G401 (cell line): ENCODE data around the gene DIP2B. TPM values are rescaled to one million over a fixed set of nuclear protein-coding genes. Genes with fewer than 3 reads are reported as not detected.
"Not testable (repeated sequence)": the region's sequence is repeated elsewhere in the genome, so short reads cannot be mapped to it uniquely, and the experiment has no call there.

Experiments
- DNase-seq: peaks from one replicate; pipeline ENCODE4 v3.0.0-alpha.2; 2015; ENCODE audit warnings: low spot score
- in situ Hi-C: cut with HindIII; loops from 2 replicates; pipeline ENCODE4 v1.10.0; 2016; ENCODE audit warnings: low sequenced_read_pairs, mixed read lengths
- total RNA-seq: library from RNA; depleted of rRNA; stranded (reverse); fragments of >200 nt; shearing (Covaris generic); gene quantifications from 2 replicates; pipeline ENCODE4 v1.2.3, GENCODE V29; 2014

DIP2B gene
- total RNA-seq, 1 experiment from 2014 or later: 10.2 TPM

DNA sequence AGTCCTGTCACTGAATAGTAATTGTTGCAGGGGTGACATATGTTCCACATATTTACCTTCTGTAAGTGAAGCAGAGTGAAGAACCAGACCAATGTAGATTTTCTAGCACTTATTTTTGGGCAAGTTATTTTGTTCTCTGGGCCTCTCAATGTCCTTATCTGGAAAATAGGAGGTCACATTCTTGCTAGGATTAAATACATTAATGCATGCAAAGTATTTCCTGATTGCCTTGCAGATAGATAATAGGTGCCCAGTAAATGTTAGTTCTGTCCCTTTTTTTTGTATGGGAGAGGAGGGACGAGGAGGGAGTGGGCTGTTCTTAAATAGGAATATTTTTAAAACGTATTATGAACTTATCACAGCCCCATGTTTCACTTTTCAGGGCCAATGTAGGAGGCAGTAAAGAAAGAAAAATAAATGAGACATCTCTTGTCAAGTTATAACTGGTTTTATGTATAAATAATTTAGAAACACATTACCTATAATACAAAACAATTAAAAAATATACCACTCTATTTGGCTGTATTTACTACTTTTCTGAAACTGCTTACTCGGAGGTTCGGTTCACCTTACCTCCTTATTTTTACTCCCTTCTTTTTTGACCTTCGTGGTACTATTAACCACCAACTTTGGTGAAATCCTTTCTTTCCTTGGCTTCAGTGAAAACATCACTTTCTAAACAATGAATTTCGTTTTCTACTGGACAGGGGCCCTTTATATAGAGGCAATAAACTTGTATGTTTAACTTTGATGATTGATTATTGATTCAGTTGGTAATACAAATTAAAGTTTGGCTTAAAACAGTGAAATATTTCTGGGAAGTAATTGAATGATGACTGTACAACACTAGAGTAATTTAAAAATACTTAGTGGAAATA lies 41.9 kb downstream of the DIP2B start:
- no peak for DNase-seq
- in situ Hi-C loops: no loop called here

GRCh38 chr12:50547742-50548141 lies 43.0 kb downstream of the DIP2B start:
- in situ Hi-C loops: no loop called here
- DNase-seq: no peak

DNA sequence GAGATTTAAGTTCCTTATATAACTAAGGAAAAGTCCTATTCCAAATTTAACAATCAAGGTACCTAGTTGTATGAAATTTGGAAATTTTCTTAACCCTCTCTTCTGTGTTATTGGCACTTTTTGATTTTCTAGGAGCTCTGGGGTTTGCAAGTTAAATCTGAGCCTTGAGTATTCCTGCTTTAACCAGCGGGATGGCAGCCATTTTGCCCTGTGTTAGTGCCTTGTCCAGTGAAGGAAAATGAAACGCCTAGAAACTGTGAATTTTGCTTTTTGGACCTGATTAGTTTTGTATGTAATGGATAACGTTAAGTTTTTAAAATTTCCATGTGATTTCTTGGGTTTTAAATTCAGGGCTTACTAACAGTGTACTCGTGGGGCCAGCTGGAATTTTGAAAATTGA lies 45.1 kb downstream of the DIP2B start:
- no peak for DNase-seq
- in situ Hi-C loops: no loop called here

- in situ Hi-C loops: no loop called here
- DNase-seq: no peak
Observed at GRCh38 chr12:50550530-50551223, 45.9 kb downstream of the DIP2B start.

DNA sequence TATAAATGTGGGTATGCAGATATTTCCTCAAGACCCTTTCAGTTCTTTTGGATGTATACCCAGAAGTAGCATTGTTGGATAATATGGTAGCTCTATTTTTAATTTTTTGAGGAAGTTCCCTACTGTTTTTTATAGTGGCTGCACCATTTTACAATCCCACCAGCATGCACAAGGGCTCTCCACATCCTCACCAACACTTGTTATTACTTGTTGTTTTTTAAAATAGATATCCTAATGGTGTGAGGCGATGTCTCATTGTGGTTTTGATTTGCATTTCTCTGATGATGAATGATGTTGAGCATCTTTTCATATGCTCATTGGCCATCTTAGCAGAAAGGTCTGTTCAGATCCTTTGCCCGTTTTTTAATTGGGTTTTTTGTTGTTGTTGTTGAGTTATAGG lies 47.1 kb downstream of the DIP2B start:
- in situ Hi-C loops: no loop called here
- DNase-seq: no peak

- in situ Hi-C loops: no loop called here
Observed at GRCh38 chr12:50554651-50555050, 49.9 kb downstream of the DIP2B start.

DNA sequence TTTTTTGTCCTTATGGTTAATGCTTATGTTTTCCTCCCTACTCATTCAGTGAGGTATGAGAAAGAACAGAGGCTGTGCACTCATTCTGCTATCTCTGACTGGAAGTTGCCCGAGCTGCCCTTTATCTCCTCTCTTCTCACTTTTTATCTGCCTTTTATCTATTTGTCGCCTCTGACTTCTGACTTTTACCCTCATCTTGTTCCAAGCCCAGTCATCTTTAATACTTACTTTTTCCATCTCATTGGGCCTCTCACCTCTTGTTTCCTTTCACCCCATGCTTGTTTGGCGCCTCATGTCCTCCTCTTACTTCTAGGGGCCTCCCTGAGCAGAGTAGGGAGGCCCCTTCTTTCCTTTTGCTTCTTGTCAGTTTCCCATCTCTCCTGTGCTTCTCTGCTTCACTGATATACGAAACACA lies 50.7 kb downstream of the DIP2B start:
- in situ Hi-C loops: no loop called here
- DNase-seq: no peak

More at GRCh38 chr12:50554651-50555050, 49.9 kb downstream of the DIP2B start:
- DNase-seq: no peak

DNA sequence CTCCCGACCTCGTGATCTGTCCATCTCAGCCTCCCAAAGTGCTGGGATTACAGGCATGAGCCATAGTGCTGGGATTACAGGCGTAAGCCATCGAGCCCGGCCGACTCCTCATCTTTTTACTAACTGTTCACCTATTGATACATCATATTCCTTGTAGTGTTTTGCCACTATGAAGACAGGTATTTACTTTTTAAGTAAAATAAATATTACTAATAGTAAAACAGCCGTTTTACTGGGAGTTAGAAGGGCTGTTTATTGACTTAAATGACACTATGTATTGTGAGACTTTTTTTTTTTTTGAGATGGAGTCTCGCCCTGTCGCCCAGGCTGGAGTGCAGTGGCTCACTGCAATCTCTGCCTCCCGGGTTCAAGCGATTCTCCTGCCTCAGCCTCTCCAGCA lies 51.5 kb downstream of the DIP2B start:
- in situ Hi-C loops: no loop called here
- DNase-seq: no peak

- in situ Hi-C loops, DNase-seq: not testable (repeated sequence)
Observed at GRCh38 chr12:50556796-50557195, 52.0 kb downstream of the DIP2B start.

- DNase-seq: no peak
- in situ Hi-C loops: no loop called here
Observed at GRCh38 chr12:50557421-50557820, 52.6 kb downstream of the DIP2B start.

- no peak for DNase-seq
- in situ Hi-C loops: no loop called here
Observed at GRCh38 chr12:50558970-50559369, 54.2 kb downstream of the DIP2B start.

DNA sequence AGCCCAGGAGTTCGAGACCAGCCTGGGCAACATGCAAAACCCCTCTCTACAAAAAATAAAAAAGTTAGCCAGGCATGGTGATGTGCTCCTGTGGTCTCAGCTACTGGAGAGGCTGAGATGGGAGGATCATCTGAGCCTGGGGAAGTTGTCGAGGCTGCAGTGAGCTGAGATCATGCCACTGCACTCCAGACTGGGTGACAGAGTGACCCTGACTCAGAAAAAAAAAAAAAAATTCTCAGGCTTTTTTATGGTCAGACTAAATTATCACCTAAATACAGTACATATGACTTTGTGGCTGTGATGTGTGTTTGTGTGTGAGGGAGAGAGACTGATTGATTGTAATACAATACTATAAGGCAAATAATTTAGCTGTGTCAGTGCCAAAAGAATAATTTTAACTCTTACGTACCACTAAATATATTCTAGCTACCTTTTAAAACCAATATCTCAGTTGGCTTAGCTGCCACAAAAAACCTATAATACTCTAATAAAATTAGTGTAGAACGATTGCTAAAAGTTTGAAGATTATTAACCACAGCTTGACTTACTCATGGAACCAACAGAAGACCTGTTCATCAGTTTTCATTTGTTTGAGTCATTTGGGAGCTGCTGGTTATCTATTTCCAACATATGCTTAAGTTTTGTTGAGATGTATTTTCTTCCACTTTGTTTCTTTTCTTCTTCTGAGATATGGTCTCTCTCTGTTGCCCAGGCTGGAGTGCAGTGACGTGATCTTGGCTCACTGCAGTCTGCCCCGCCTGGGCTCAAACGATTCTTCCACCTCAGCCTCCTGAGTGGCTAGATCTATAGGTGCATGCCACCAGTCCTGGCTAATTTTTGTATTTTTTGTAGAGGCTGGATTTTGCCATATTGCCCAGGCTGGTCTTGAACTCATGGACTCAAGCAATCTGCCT lies 58.0 kb downstream of the DIP2B start:
- in situ Hi-C loops: no loop called here
- no peak for DNase-seq

- no peak for DNase-seq
- in situ Hi-C loops: no loop called here
Observed at GRCh38 chr12:50563434-50563787, 58.6 kb downstream of the DIP2B start.

DNA sequence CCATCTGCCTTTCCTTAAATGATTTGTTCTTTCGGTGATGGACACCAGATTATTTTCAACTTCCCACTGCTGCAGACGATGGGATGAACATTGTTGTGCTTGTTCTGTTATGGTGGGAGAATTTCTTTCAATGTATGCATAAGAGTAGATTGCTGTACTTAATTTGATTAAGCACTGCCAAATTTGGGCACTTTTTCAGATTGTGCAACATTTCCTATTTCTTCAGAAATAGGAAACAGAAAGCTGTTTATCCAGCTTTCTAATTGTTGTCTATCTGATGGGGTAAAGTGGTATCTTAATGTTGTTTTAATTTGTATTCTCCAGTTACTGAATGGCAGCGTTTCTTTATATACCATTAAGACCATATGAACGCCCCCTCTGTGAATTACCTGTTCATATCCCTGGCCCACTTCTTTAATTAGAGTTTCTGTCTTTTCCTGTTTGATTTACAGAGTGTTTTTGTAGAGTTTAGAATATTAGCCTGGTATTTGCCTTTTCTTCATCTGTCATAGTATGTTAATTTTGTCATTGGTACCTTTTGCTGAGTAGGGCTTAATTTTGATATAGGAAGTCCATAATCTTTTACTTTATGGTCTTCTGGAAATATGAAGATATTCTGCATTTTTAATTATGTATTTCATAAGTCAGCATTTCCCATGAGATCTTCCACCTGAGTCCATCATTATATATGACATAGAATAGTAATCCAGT lies 59.6 kb downstream of the DIP2B start:
- in situ Hi-C loops: no loop called here
- DNase-seq: no peak

DNA sequence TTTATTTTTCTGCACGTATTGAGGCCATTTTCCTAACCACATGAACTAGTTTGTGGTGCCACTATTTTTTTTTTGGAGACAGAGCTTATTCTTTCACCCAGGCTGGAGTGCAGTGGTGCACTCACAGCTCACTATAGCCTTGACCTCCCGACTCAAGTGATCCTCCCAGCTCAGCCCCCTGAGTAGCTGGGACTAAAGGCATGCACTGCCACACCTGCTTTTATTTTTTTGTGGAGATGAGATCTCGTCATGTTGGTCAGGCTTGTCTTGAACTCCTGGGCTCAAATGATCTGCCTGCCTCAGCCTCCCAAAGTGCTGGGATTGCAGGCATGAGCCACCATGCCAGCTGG lies 60.1 kb downstream of the DIP2B start:
- in situ Hi-C loops: no loop called here
- DNase-seq: no peak

GRCh38 chr12:50566066-50566465 lies 61.3 kb downstream of the DIP2B start:
- peak; percentile 71 for DNase-seq
- in situ Hi-C loops: no loop called here

DNA sequence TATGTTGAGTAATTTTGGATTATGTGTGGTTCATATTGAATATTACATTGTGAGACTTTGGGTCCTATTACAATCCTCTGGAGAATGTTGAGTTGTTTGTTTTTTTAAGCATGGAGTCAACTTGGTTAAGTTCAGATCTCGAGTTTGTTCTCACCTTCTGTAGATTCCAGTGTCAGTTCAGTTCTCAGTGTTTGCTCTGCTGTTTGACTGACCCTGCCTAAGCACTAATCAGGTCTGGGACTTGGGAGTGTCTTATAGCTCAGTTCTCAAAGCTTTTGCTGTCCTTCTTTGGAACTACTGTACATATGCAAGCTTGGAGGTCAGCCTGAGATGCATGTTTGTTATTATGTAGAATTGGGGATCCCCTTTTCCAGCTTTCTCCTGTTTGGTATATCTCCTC lies 63.1 kb downstream of the DIP2B start:
- peak; percentile 55 for DNase-seq
- in situ Hi-C loops: no loop called here

DNA sequence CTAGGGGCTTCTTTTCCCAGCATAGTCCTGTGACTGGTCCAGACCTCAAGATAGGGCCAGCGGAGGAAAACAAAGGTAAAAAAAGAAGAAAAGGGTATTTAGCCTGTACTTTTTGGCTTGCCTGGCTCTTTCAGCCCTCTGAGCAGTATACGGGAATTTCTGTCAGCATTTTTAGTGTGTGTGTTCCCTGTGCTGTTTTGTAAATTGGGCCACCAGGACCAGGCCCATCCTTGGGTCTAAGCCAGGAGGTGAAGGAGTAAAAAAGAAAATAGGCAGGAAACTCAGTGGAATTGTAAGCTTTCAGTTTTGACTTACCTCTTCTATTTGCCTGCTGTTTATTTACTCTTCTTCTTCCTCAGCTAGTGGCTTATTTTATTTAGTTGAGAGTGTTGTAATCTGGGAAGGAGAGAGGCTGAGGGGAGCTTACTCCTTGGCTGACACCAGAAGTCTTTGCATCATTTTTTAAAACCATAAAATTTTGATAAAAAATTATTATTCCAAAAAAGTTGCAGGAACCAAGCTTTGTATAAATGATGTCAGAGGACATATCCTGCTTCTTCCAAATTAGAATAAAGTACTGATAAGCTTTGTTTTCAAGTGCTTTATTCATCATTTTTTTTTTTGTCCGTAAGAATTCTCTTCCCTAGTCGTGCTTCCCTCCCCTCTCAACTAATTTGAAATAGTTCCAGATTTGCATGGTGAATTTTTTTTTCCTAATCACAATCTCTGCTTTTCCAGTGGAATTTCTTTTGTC lies 63.7 kb downstream of the DIP2B start:
- in situ Hi-C loops: no loop called here
- DNase-seq: peak; percentile 71
